Measurements from ENCODE around the gene FGFRL1. TPM values are rescaled to one million over a fixed set of nuclear protein-coding genes. Genes with fewer than 3 reads are reported as not detected.

Gene FGFRL1
- total and polyA plus RNA-seq, 4 donors, result 11.2 to 43.7 (median 33.4) TPM

- Histone ChIP-seq H3K27me3 (ENCODE audit: control insufficient read depth, insufficient read depth, low read length) (no peaks in the 10 kb centered on the region), H3K4me1 (ENCODE audit: control insufficient read depth, insufficient read depth, low read length) (peaks cover 36% of the 10 kb centered on the region), H3K4me3 (ENCODE audit: low read depth, low read length) (no peak overlapping the region), H3K27ac (ENCODE audit: low read depth, low read length) (no peak overlapping the region), H3K9me3 (ENCODE audit: control insufficient read depth, insufficient read depth, low read length) (no peaks in the 10 kb centered on the region), H3K36me3 (ENCODE audit: control insufficient read depth, insufficient read depth, low read length) (peaks cover 81% of the 10 kb centered on the region)
- DNase-seq (ENCODE audit: low read depth in 4 of 6, low spot score in 6 of 6), result no peak
- 83% methylated on average over 10 of the region's 20 CpGs for WGBS (ENCODE audit: insufficient coverage)
Measured at GRCh38 chr4:1023075-1023640, 11.7 kb downstream of the FGFRL1 start.

DNA sequence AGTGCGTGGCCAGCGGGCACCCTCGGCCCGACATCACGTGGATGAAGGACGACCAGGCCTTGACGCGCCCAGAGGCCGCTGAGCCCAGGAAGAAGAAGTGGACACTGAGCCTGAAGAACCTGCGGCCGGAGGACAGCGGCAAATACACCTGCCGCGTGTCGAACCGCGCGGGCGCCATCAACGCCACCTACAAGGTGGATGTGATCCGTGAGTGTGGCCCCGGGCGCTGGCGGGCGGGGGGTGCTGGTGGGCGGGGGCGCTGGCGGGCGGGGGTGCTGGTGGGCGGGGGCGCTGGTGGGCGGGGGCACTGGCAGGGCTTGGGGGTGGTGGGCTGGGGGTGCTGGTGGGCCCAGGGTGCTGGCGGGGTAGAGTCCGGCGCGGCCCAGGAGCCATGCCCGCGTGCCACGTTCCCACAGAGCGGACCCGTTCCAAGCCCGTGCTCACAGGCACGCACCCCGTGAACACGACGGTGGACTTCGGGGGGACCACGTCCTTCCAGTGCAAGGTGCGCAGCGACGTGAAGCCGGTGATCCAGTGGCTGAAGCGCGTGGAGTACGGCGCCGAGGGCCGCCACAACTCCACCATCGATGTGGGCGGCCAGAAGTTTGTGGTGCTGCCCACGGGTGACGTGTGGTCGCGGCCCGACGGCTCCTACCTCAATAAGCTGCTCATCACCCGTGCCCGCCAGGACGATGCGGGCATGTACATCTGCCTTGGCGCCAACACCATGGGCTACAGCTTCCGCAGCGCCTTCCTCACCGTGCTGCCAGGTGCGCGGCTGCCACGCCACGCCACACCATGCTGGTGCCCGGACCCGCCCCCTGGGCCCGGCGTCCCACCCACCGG, 12.7 kb downstream of the FGFRL1 start:
- no peak overlapping the region for H3K27ac ChIP-seq (ENCODE audit: low read depth, low read length)
- 97% methylated on average over 62 of the region's 83 CpGs for WGBS (ENCODE audit: insufficient coverage)
- peaks cover 28% of the 10 kb centered on the region for H3K4me1 ChIP-seq (ENCODE audit: control insufficient read depth, insufficient read depth, low read length)

GRCh38 chr4:1024882-1025545, 13.6 kb downstream of the FGFRL1 start:
- no peak overlapping the region for H3K4me3 ChIP-seq (ENCODE audit: low read depth, low read length)
- no peaks in the 10 kb centered on the region for H3K27me3 ChIP-seq (ENCODE audit: control insufficient read depth, insufficient read depth, low read length)
- peaks cover 27% of the 10 kb centered on the region for H3K4me1 ChIP-seq (ENCODE audit: control insufficient read depth, insufficient read depth, low read length)
- H3K9me3 ChIP-seq (ENCODE audit: control insufficient read depth, insufficient read depth, low read length), result no peaks in the 10 kb centered on the region
- peaks cover 75% of the 10 kb centered on the region for H3K36me3 ChIP-seq (ENCODE audit: control insufficient read depth, insufficient read depth, low read length)
- H3K27ac ChIP-seq (ENCODE audit: low read depth, low read length), result no peak overlapping the region
- 94% methylated on average over 30 of the region's 32 CpGs for WGBS (ENCODE audit: insufficient coverage)
- DNase-seq (ENCODE audit: low read depth in 4 of 6, low spot score in 6 of 6), result no peak

More for the DNA sequence above, 12.7 kb downstream of the FGFRL1 start:
- Histone ChIP-seq H3K4me3 (ENCODE audit: low read depth, low read length) (no peak overlapping the region), H3K36me3 (ENCODE audit: control insufficient read depth, insufficient read depth, low read length) (peaks cover 82% of the 10 kb centered on the region), H3K27me3 (ENCODE audit: control insufficient read depth, insufficient read depth, low read length) (no peaks in the 10 kb centered on the region), H3K9me3 (ENCODE audit: control insufficient read depth, insufficient read depth, low read length) (no peaks in the 10 kb centered on the region)
- DNase-seq (ENCODE audit: low read depth in 4 of 6, low spot score in 6 of 6), result no peak

DNA sequence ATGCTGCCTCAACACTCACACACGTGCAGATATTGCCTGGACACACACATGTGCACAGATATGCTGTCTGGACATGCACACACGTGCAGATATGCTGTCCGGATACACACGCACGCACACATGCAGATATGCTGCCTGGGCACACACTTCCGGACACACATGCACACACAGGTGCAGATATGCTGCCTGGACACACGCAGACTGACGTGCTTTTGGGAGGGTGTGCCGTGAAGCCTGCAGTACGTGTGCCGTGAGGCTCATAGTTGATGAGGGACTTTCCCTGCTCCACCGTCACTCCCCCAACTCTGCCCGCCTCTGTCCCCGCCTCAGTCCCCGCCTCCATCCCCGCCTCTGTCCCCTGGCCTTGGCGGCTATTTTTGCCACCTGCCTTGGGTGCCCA, 14.7 kb downstream of the FGFRL1 start:
- no peaks in the 10 kb centered on the region for H3K27me3 ChIP-seq (ENCODE audit: control insufficient read depth, insufficient read depth, low read length)
- no peak overlapping the region for H3K4me3 ChIP-seq (ENCODE audit: low read depth, low read length)
- WGBS (ENCODE audit: insufficient coverage), result 84% methylated on average over 9 of the region's 17 CpGs
- no peak for DNase-seq (ENCODE audit: low read depth in 4 of 6, low spot score in 6 of 6)
- no peaks in the 10 kb centered on the region for H3K9me3 ChIP-seq (ENCODE audit: control insufficient read depth, insufficient read depth, low read length)
- peaks cover 34% of the 10 kb centered on the region for H3K4me1 ChIP-seq (ENCODE audit: control insufficient read depth, insufficient read depth, low read length)
- no peak overlapping the region for H3K27ac ChIP-seq (ENCODE audit: low read depth, low read length)
- peaks cover 73% of the 10 kb centered on the region for H3K36me3 ChIP-seq (ENCODE audit: control insufficient read depth, insufficient read depth, low read length)

DNA sequence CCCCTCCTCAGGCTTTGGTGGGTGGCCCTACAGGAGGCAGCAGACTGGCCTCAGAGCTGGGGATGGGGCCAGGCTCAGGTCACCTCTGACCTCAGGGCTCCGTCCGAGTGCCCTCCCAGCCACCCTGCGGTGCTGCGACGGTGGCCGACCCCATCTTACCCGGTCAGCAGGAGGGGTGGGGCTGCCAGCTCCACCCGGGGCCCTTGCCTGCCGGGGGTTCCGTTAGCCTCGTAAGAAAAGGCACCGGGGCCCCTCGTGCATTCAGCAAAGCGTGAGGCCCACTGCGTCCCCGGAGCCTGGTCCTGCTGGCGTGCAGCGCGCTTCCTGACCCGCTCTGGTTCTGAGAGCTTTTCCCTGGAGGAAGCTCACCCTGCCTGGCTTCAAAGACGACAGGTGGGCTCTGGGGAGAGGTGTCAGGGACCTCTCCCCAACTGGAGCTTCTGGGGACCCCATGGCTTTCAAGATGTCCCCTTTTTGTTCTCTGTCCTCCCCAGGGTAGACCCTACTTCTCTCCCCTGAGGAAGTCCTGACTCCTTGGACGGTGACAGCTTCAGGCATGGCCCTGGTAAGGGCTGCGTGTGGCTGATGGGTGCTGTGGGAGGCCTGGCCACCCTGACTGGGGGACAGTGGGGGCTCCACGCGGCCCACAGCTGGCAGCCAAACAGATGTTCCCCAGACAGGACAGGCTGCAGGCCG, 15.9 kb downstream of the FGFRL1 start:
- Histone ChIP-seq H3K27ac (ENCODE audit: low read depth, low read length) (no peak overlapping the region), H3K9me3 (ENCODE audit: control insufficient read depth, insufficient read depth, low read length) (no peaks in the 10 kb centered on the region), H3K36me3 (ENCODE audit: control insufficient read depth, insufficient read depth, low read length) (peaks cover 60% of the 10 kb centered on the region), H3K4me1 (ENCODE audit: control insufficient read depth, insufficient read depth, low read length) (peaks cover 43% of the 10 kb centered on the region), H3K27me3 (ENCODE audit: control insufficient read depth, insufficient read depth, low read length) (no peaks in the 10 kb centered on the region), H3K4me3 (ENCODE audit: low read depth, low read length) (no peak overlapping the region)
- 59% methylated on average over 25 of the region's 26 CpGs for WGBS (ENCODE audit: insufficient coverage)
- DNase-seq (ENCODE audit: low read depth in 4 of 6, low spot score in 6 of 6), result no peak

DNA sequence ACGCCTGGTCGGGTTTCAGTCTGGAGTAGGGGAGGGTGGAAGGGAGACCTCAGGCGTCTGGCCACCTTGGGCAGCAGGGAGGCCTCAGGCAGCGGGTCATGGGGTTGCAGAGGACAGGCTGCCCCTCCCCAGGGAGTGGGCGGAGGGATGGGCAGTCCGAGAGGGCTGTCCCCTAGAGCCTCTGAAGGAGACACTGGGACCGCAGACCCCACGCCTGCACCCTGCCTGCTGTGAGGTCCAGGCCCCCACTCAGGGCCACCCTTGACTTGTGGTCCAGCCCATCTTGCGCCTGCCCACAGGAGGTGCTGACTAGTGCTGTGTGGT, 16.5 kb downstream of the FGFRL1 start:
- H3K4me1 ChIP-seq (ENCODE audit: control insufficient read depth, insufficient read depth, low read length), result peaks cover 43% of the 10 kb centered on the region

DNA sequence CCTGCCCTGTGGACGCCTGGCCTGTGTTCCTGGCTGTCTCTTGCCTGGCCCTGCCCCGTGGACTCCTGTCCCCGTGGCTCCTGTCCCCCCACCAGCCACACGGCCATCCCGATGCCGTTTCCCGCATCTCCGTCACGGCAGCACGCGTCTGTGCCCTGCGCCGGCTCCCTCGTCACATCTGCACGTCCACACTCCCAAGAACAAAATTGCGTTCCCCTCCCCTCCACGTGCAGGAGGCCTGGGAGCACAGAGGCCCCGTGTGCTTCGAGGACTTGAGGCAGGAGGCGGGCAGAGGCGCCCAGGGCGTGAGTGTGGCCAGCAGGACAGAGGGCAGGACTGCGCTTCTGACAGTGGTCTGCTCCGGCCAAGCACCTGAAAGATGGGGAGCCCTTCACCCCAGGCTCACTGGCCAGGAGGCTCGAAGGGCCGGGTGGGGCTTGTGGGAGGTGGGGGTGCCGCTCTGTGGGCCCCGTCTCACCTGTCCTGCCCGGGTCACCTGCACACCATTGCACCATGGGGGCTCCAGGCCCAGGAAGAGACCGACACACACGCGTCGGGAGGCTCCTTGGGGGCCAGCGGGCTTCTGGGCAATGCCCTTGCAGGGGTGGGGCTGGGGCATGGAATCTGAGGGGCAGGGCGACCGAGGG, 17.3 kb downstream of the FGFRL1 start:
- 85% methylated on average over 36 of the region's 36 CpGs for WGBS (ENCODE audit: insufficient coverage)
- no peaks in the 10 kb centered on the region for H3K9me3 ChIP-seq (ENCODE audit: control insufficient read depth, insufficient read depth, low read length)
- H3K27ac ChIP-seq (ENCODE audit: low read depth, low read length), result no peak overlapping the region
- H3K4me3 ChIP-seq (ENCODE audit: low read depth, low read length), result no peak overlapping the region
- no peaks in the 10 kb centered on the region for H3K27me3 ChIP-seq (ENCODE audit: control insufficient read depth, insufficient read depth, low read length)
- peaks cover 47% of the 10 kb centered on the region for H3K36me3 ChIP-seq (ENCODE audit: control insufficient read depth, insufficient read depth, low read length)
- no peak for DNase-seq (ENCODE audit: low read depth in 4 of 6, low spot score in 6 of 6)
- peaks cover 50% of the 10 kb centered on the region for H3K4me1 ChIP-seq (ENCODE audit: control insufficient read depth, insufficient read depth, low read length)

More for the DNA sequence above, 16.5 kb downstream of the FGFRL1 start:
- DNase-seq (ENCODE audit: low read depth in 4 of 6, low spot score in 6 of 6), result no peak
- H3K4me3 ChIP-seq (ENCODE audit: low read depth, low read length), result no peak overlapping the region
- H3K9me3 ChIP-seq (ENCODE audit: control insufficient read depth, insufficient read depth, low read length), result no peaks in the 10 kb centered on the region
- H3K36me3 ChIP-seq (ENCODE audit: control insufficient read depth, insufficient read depth, low read length), result peaks cover 55% of the 10 kb centered on the region
- 71% methylated on average over 9 of the region's 9 CpGs for WGBS (ENCODE audit: insufficient coverage)
- H3K27ac ChIP-seq (ENCODE audit: low read depth, low read length), result no peak overlapping the region
- no peaks in the 10 kb centered on the region for H3K27me3 ChIP-seq (ENCODE audit: control insufficient read depth, insufficient read depth, low read length)

DNA sequence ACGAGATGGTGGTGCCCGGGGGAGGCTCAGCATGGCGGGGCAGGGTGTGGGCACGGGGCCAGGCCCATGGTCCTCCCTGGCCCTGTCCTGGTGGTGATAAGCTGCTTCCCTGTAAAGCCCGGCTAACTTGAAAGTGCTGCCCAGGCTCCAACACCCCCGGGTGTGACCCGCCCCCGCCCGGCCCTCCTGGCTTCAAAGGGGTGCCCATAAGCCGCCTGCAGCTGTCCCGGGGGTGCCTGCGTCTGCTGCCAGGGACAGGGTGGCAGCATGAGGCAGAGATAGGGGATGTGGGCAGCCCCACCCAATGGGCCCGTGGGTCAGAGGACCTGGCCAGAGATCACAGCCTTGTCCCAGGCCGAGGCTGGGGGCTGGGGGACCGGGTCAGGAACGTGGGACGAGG, 18.1 kb downstream of the FGFRL1 start:
- Histone ChIP-seq H3K4me1 (ENCODE audit: control insufficient read depth, insufficient read depth, low read length) (peaks cover 58% of the 10 kb centered on the region), H3K27me3 (ENCODE audit: control insufficient read depth, insufficient read depth, low read length) (no peaks in the 10 kb centered on the region), H3K27ac (ENCODE audit: low read depth, low read length) (no peak overlapping the region), H3K4me3 (ENCODE audit: low read depth, low read length) (no peak overlapping the region), H3K9me3 (ENCODE audit: control insufficient read depth, insufficient read depth, low read length) (no peaks in the 10 kb centered on the region), H3K36me3 (ENCODE audit: control insufficient read depth, insufficient read depth, low read length) (peaks cover 40% of the 10 kb centered on the region)
- no peak for DNase-seq (ENCODE audit: low read depth in 4 of 6, low spot score in 6 of 6)
- 83% methylated on average over 17 of the region's 17 CpGs for WGBS (ENCODE audit: insufficient coverage)

DNA sequence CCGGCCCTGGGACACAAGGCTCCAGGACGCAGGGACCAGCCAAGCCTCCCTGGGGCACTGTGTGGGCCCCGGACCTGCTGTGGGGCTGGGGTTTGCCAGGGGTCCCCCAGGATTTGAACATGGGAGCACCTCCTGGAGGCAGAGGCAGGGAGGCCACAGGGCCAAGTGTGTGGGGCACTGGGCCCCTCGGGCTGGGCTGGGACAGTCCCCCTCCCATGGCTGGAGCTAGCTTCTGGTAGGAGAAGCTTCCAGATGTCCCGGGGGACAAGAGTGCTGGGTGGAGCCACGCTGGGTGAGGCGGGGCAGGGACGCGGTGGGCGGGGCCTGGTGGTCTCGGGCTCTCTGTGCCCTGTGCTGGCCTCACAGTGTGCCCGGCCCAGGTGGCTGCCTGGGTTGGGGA, 18.6 kb downstream of the FGFRL1 start:
- DNase-seq (ENCODE audit: low read depth in 4 of 6, low spot score in 6 of 6), result no peak
- H3K27me3 ChIP-seq (ENCODE audit: control insufficient read depth, insufficient read depth, low read length), result no peaks in the 10 kb centered on the region
- H3K36me3 ChIP-seq (ENCODE audit: control insufficient read depth, insufficient read depth, low read length), result peaks cover 35% of the 10 kb centered on the region
- H3K4me1 ChIP-seq (ENCODE audit: control insufficient read depth, insufficient read depth, low read length), result peaks cover 63% of the 10 kb centered on the region
- H3K9me3 ChIP-seq (ENCODE audit: control insufficient read depth, insufficient read depth, low read length), result no peaks in the 10 kb centered on the region
- H3K4me3 ChIP-seq (ENCODE audit: low read depth, low read length), result no peak overlapping the region
- no peak overlapping the region for H3K27ac ChIP-seq (ENCODE audit: low read depth, low read length)
- WGBS (ENCODE audit: insufficient coverage), result 56% methylated on average over 12 of the region's 12 CpGs
